A172 (cell line): Measurements from ENCODE around the gene ITGA2B. TPM values are rescaled to one million over a fixed set of nuclear protein-coding genes. Genes with fewer than 3 reads are reported as not detected.
"Not testable (repeated sequence)": the region's sequence is repeated elsewhere in the genome, so short reads cannot be mapped to it uniquely, and the experiment has no call there.

Experiments used
- DNase-seq: peaks from one replicate; pipeline ENCODE4 v3.0.0-alpha.2; 2015; ENCODE audit warnings: low spot score
- total RNA-seq: library from RNA; depleted of rRNA; stranded (reverse); fragments of >200 nt; shearing (Covaris generic); gene quantifications from 2 replicates; pipeline ENCODE4 v1.2.3, GENCODE V29; 2014; rRNA removed

ITGA2B gene
- 0.05 and 0.36 TPM in 2 replicates for total RNA-seq

DNA sequence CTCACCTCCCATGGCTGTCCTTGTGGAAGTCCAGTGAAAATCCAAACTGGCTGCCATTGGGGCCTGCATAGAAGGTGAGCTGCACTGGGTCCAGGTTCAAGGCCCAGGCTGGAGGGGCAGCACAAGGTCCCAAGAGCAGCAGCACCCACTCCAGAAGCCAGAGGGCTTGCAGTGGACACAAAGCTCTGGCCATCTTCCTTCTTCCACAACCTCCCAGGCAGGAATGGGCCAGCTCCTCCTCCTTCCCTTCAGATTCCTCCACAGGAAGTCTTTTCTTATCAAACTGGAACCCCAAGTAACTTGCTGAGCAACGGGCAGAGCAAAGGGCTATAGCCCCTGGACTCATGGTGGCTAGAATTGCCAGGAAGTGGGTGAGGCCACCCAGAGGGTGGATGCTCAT lies at the start of gene ITGA2B:
Gene ITGA2B (minus strand): TSS at position 369 of the 400 bp plus-strand sequence. CDS start 176 bp downstream, at position 193.
- no peak for DNase-seq

DNA sequence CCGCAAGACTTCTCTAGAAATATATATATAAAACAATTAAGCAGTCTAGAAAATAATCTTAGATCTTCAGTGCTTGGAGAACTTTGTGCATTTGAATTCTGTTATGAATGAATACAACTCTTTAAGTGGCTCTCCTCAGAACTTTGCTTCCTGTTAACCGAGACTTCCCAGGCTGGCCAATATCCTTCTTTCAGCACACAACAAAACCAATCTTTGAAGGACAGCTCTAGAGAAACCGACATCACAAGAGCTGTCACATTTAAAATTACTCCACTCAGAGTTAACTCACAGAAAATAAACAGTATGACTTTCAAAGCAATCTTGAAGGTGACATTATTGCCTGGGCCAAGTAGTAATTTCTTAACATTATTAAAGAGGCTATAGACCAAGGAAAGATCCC lies 49.7 kb upstream of the ITGA2B start:
- DNase-seq: no peak

DNA sequence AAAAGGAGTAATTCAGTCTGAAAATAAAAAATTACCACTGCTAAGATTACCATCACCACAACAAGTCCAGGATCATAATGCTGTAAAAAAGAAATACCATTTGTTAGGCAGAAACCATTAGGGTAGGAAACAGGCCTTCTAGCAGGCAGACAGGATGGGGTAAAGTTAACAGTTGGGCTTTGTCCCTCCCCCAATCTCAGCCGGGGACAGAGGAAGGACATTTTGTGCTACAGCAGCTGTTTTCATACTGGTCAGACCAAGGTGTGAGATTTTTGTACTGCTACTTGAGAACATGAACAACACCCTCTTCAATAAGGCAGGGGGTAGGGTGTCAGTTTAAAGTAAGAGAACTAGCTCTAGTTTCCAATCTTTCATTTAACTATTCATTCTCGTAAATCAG lies 49.2 kb upstream of the ITGA2B start:
- no peak for DNase-seq

DNA sequence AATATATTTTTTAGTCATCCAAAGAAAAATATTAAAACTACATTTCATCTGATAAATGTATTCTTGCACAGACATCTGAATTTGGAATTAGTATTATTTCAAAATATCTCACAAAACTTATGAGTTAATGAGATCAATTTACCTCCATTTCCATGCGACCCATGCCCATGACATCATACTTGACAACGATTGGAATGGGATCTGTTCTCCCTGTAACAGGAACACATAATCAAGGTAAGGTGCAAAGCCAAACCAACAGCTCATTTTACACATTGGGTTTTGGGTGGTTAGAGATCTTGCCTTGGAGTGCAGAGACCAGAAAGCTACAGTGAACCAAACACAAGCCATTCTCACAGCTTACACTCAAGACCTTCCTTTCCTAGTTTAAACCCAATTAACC lies 46.9 kb upstream of the ITGA2B start:
- DNase-seq: no peak

DNA sequence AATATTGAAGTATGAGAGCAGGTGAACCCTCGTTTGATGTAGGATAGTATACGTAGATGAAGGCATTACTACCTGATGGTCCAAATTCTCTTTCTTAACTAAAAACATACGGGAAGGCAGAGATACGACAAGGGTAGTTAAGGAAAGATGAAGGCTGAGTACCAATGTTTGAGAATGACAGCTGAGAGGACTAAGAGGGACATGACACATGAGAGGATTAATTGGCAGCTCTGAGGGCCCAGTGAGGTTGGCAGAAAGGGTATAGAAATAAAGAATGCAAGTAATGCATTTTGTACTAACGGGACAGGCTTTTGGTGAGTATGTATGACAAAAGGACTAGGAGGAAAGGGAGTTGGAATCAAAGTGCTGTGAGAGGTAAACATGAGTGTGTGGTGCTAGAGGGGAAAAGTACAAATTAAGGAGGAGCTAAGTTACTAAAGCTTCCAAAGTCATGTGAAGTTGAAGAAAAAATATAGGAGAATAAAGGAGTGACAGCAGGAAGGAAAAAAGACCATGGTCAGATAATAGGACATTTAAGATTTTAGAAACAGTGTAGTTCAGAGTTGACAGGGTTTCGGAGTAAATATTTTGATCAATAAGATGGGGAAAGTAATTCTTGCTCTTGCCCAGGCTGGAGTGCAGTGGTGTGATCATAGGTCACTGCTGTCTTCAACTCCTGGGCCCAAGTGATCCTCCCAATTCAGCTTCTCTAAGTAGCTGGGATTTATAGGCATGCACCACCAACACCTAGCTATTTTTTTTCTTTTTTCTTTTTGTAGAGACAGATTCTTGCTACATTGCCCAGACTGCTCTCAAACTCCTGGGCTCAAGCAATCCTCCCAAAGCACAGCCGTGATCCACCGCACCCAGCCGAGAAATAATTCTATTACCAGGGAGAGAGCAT lies 43.1 kb upstream of the ITGA2B start:
- no peak for DNase-seq

DNA sequence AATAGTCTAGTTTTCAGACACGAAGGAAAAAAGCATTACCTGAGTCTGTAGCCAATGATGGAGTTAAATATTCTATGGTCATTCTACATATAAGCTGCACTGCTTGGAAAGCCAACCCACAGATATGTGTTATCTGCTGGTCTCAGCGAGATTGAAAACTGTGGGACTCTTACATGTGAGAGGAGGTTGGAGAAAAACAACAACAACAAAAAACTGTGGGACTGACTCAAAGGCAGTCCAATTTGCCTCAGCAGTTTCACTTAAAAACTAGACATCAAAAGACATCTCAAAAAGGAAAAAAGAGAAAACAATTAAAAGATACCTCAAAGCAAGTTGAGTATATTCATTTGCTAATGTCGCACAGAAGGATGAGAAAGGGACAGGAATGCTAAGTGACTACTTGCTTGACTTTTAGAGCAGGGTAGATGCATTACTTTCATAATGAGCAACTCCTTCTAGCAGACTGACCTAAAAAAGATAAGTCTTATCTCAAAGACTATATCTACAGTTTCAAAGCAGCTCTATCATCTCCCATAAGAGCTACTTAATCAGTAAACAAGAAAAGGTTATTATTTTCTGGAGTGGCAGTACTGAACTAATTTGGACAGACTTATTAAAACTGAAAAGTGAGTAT lies 35.5 kb upstream of the ITGA2B start:
- no peak for DNase-seq

DNA sequence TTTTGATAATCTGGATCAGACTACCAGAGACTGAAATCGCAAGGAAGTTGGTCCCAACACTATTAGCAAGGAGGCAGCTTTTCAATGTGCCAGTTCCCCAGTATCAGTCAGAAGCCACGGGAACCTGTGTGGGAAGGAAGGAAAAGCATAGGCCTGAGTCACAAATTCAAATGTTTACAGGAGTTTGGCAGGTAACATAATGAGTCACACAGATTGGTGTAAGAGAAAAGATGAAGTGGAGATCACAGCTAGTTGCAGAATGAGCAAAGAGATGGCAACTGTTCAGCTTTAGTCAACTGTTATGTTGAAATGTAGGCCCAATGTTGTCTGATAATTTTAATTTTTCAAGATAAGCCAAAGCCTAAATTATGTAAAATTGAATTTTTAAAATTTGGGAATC lies 28.1 kb upstream of the ITGA2B start:
- peak; percentile 77 for DNase-seq

DNA sequence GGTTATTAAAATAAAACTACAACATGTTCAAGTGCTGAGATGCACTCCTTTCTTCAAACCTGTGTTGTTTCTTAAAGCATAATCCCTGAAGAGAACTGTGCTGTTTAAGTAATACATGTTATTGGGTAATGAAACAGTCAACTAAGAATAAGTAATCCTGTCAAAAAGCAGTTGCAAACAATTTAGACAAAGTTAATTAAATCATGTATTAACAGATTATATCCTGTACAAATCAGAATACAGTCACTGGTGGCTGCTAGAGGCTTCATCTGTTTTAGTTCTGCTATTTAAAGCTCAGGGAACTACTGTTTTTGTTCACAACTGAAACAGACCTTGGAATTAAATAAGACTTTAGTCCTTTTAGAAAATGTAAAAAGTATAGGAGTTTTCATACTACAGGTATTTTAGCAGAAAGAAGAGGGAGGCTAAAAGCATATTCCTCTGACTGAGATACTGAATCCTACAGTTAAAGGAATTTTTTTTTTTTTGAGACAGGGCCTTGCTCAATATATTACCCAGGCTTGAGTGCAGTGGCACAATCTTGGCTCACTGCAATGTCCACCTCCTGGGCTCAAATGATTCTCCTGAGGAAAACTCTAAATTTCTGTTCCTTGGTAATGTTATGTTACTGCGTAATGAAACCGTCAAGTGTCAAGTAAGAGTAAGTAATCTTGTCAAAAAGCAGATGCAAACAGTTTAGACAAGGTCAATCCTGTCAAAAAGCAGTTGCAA lies 27.3 kb upstream of the ITGA2B start:
- no peak for DNase-seq

DNA sequence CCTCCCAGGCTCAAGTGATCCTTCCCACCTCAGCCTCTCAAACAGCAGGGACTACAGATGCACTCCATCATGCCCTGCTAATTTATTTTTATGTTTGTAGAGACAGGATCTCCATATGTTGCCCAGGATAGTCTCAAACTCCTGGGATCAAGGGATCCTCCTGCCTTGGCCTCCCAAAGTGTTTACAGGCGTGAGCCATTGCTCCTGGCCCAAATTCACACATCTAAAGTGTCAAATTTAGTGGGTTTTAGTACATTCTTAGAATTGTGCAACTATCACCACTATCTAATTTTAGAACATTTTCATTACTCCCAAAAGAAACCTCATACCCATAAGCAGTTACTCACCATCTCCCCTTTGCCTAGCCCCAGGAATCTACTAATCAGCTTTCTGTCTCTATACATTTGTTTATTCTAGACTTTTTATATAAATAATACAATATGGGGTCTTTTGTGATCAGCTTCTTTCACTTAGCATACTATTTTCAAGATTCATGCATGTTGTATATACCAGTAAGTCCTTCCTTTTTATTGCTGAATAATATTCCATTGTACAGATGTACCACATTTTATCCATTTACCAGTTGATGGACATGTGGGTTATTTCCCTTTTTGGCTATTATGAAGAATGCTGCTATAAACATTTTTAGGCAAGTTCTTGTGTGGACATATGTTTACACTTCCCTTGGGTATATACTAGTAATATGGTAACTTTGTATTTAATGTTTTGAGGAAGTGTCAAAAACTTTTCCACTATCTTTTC lies 25.1 kb upstream of the ITGA2B start:
- DNase-seq: no peak

DNA sequence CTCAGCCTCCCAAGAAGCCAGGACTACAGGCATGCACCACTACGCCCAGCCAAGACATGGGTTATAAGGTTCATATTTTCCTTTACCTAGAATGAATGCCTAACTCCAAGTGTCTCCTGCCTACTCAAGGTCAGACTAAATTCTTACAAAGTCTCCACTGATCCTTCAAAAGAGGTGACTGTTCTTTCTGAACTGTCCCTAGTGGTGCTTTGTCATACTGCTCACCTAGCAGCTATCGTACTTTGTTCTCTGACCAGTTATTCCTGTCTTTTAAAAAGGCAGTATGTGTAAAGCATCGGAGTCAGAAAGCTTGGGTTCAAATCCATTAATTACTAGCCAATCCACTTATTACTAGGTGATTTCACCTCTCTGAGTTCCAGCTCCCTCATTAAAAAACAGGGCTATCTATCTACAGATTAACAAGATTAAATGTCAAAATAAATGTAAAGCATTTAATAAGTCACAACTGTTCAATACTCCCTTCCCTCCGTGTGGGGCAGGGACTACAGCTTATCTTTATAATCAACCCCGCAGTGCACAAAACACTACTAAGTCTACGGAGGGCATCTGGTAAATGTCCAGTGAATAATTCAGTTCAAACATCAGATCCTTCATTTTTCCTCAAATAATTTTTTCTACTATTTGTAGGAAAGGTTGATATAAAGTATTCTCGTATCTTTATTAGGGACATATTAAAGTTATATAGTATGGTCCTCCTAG lies 20.0 kb upstream of the ITGA2B start:
- DNase-seq: no peak

DNA sequence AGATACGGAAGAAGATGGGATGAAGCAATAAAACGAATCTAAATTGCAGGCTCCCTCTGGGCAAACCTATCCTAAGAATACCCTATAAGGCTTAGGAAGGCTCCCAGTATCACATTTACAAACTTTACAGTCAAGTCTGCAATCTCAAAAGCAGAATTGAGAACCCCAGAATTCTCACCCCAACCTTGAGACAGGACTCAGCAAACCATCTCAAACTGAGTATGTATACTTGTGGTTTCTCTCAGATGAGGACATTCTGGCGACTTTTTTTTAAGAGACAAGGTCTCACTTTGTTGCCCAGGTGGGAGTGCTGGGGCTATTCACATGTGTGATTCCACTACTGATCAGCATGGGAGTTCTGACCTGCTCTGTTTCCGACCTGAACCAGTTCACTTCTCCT lies 19.3 kb upstream of the ITGA2B start:
- no peak for DNase-seq

DNA sequence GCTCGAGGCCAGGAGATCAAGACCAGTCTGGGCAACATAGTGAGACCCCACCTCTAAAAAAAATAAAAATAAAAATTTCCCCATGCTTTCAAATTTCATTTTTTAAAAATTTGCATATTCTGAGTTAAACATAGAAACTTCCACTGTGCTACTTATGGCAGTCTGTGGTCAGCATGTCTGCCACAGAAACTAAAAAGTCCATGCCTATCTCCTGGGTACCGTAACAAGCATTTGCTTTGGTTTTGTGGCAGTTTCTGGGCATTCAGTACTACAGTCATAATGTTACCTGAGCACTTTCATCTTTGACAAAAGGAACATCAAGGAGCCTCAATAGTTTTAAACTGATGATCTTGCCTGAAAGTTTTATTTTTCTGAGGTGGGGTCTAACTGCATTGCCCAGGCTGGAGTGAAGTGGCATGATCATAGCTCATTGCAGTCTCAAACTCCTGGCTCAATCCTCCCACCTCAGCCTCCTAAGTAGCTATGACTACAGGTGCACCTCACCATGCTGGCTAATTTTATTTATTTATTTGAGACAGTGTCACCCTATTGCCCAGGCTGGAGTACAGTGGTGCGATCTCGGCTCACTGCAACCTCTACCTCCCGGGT lies 13.2 kb upstream of the ITGA2B start:
- DNase-seq: no peak

DNA sequence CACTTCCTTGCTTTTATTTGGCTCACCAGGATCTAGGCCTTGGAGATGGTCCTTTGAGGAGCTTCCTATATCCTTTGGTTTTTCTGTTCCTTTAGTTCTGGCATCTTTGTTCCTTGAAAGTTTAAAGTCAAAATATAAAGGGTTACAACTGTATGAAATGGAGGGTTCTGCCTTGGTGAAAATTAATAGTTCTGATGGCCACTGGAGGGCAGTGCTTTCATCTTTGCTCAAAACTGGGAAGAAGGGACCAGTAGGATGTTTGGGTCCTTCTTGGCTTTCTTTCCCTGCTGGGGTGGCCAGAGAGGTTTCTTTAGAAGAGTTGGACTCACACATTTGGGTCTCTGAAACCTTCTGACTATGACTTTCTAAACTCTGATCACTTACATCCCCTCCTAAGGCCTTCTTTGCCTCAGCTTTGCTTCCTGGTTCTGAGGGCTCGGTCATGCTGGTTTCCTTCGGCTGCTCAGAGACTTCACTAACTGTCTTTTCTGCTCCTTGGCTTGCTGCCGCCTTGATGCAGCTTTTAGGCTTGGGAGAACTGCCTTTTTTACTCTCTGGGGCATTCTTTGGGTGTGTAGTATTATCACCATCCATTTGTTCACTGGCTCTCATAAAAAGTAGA lies 10.9 kb upstream of the ITGA2B start:
- DNase-seq: no peak

DNA sequence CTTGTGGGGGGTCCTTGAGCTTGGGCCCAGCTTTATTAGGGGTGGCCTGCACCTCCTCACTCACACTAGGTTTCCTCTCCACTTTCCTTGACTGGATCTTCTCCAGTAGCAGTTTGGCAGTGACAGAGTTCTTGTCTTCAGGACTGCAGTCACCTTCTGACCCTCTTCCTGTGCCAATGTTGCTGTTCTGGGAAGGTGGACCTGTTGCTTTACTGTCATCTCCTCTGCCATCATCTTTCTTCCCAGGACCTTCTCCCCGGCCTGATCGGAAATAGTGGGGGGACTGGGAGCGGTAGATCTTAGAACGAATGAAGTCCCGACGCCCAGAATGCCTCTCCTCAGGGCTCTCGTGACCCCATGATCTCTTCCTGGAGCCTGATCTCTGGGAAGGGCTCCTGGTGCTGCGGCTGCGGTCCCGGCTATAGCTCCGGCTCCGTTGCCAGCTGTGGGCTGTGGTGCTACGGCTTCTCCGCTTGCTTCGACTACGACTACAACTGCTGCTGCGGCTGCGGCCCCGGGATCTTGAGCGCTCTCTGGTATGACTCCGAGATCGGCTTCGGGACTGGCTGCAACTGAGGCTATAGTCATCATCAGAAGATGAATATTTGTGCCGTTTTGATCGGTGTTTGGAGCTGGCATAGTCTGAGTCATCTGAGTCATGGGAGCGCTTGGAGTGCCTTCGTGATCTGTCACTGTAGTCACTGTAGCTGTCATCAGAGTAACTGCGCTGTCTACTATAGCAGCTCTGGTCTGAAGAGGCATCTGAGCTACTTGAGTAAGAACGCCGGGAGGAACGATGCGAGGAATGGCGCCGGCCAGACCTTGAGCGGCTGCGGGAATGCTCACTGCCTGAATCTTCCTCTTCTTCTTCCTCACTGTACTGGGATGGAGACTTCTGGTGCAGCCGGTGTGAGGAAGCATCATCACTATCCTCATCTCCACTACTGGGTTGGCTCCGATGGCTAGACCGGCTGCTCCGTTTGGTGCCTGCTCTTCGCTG lies 9.5 kb upstream of the ITGA2B start:
- no peak for DNase-seq

DNA sequence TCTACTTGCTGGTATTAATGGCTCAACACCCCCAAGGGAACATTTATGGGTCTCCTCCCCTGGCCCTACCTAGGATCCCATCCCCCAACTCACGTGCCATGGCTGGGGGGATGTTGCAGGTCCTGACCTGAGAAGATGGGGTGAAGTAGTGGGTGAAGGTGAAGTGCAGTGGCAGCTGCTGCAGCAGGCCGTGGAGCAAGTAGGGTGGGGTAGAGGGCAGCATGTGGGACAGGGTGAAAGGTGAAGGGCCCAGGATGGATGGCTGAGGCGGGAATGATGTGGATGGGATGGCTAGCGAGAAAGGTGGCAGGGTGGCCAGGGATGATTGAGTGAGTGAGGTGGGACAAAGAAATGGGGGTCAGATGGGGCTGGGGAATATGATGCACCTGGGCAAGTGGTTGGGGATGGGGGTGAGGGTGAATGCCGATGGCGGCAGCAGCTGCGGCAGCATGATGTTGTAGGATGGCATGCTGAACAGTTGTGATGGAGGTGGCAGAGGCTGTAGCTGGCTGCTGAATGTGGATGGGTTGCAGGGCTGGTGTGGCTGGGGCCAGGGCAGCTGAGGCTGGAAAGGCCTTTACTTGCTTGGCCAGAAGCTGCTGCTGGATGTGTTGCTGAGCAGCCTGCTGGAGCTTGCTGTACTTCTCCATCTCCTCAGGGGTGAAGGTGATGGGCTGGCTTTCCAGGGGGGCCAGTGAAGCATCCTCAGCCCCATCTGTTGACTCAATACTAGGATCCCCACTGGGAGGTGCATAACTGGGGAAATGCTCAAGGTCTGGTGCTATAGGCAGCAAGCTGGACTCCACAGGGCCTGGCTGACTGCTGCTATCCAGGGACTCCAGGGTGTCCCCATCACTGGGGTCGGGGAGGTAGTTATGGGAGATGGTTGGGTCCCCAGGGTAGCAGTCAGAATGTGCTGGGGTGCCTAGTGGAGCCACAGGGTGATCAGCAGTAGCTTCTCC lies 8.3 kb upstream of the ITGA2B start:
- no peak for DNase-seq

DNA sequence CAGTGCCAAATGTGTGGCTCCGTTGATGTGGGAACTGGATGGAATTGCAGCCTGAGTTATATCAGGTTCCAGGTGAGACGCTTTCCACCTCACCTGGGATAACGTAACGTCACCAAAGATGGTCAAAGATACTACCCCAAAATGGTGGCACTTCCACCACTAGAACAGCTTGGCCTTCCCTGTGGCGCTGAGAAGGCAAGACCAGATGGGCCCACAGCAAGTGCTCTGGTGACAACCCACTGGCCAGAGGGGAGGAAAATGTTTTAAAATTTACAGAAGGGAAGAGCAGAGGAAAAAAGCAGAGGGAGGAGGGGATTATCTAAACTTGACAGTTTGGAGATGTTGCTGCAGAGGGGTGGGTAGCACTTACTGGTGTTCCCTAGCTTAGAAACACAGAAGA lies 7.5 kb upstream of the ITGA2B start:
- DNase-seq: no peak

DNA sequence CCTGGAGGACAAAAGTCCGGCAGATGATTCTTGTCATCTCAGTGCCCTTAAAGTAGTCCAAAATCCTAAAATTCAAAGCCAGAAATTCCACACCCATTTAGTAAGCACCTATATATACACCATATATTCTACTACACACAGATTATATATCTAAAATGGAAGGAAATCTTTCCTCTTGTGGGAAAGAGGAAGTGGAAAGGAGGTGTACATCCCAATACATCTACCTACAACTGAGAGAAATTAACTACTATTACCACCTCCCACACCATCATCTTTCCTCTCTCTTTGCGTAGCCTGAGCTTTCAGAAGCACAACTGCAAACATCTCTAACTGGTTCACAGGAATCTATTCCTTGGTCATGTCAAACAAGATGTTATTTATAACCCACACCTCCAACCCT lies 5.4 kb upstream of the ITGA2B start:
- DNase-seq: no peak

DNA sequence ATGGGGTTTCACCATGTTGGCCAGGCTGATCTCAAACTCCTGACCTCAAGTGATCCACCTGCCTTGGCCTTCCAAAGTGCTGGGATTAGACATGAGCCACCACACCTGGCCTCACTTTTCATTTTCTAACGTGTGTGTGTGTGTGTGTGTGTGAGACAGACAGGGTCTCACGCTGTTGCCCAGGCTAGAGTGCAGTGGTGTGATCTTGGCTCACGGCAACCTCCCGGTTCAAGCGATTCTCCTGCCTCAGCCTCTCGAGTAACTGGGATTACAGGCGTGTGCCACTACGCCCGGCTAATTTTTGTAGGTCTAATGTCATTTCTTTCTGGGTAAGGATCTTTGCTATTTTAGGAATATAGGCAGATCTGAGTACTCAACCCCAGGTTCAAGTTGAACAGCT lies 4.7 kb upstream of the ITGA2B start:
- not testable (repeated sequence) for DNase-seq
